Epithelial cell of proximal tubule (primary cell): ENCODE measurements around the gene LRRC74B. TPM values are rescaled to one million over a fixed set of nuclear protein-coding genes. Genes with fewer than 3 reads are reported as not detected.
"Not testable (repeated sequence)": the region's sequence is repeated elsewhere in the genome, so short reads cannot be mapped to it uniquely, and the experiment has no call there.

Experiments used
- DNase-seq: peaks from one replicate; pipeline ENCODE4 v3.0.0-alpha.2; 2011; ENCODE audit warnings: low read depth
- H3K4me3 ChIP-seq: 2 replicates; pipeline ENCODE4 v1.5.1; 2011; ENCODE audit warnings: low read depth, mild to moderate bottlenecking, low read length
- CTCF ChIP-seq: conservative IDR thresholded peaks from 2 replicates; pipeline ENCODE4 v1.5.1; 2012; ENCODE audit warnings: low read depth, mild to moderate bottlenecking, low read length
- total RNA-seq: library from RNA; depleted of rRNA; stranded (reverse); fragments of >200 nt; gene quantifications from 2 replicates; pipeline ENCODE4 v1.2.3, GENCODE V29; 2015

LRRC74B gene
- total RNA-seq, 1 donor from 2014 or later = not detected

- no peak overlapping the region for H3K4me3 ChIP-seq
- DNase-seq = no peak
- TF ChIP-seq CTCF = no peak
These were observed 46.2 kb upstream of the LRRC74B start for GRCh38 chr22:20999350-21000206.

GRCh38 chr22:21000207-21000986 lies 45.3 kb upstream of the LRRC74B start:
- no peak for DNase-seq
- H3K4me3 ChIP-seq = peak overlapping the region; percentile 78
- TF ChIP-seq CTCF = no peak

- DNase-seq = no peak
- no peak for TF ChIP-seq CTCF
- peak overlapping the region; percentile 78 for H3K4me3 ChIP-seq
These were observed 44.7 kb upstream of the LRRC74B start for GRCh38 chr22:21000987-21001600.

- peak; percentile 48 for DNase-seq
- H3K4me3 ChIP-seq = peak within 1 kb of the TSS; percentile 78
- no peak for TF ChIP-seq CTCF
These were observed 44.0 kb upstream of the LRRC74B start, which contains the start of gene THAP7 for GRCh38 chr22:21001601-21002325. THAP7 (minus strand) TSS chr22:21002118; CDS start chr22:21001911, 207 bp downstream.

- no peak for DNase-seq
- no peak overlapping the region for H3K4me3 ChIP-seq
- no peak for TF ChIP-seq CTCF
These were observed 42.0 kb upstream of the LRRC74B start for GRCh38 chr22:21003782-21004181.

- DNase-seq, H3K4me3 ChIP-seq: not testable (repeated sequence)
These were observed 36.5 kb upstream of the LRRC74B start for GRCh38 chr22:21009208-21009607.
